ENCODE measurements around the gene MYH10. TPM values are rescaled to one million over a fixed set of nuclear protein-coding genes. Genes with fewer than 3 reads are reported as not detected.

MYH10 gene
- total and polyA plus RNA-seq, 9 of the 15 experiments (the other 6 are each of a cell fraction or from before 2014, with no cell fraction given), result 16.3 to 95.3 (median 39.7) TPM

DNA sequence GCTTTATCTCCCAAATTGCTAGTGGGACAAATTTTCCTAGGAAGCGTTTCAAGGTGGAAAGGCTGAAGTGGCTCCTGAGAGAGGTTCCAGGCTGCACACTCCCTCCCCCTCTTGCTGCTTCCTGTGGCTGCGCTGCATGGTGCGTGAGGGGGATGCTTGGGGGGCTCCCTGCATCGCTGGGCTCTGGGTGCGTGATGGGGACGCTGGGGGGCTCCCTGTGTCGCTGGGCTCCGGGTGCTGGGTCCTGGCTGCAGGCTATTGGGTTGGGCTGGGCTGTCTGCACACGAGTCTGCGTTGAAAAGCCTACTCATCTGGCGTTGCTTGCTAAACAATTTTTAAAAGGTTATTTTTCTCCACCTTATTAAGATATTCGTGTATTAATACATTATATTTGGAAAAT, 164.8 kb downstream of the MYH10 start:
- WGBS (ENCODE audit: insufficient coverage, low coverage, missing lambda C conversion rate), result 82% methylated on average over 2 of the region's 12 CpGs
- Histone ChIP-seq H3K9me3 (replicated peaks; ENCODE audit: control insufficient read depth, insufficient read depth, low read depth, low read length) (no peaks in the 10 kb centered on the region), H3K36me3 (ENCODE audit: control insufficient read depth, insufficient read depth, low read length) (peaks cover 55% of the 10 kb centered on the region; the same call in 2 of the 3 replicates), H3K79me2 (ENCODE audit: control insufficient read depth, insufficient read depth, low read length) (no peaks in the 10 kb centered on the region), H2AFZ (ENCODE audit: low read depth, low read length) (no peak overlapping the region), H3K4me1 (replicated peaks in 1 of 2; ENCODE audit: control insufficient read depth in 2 of 2, insufficient read depth in 2 of 2, low read length in 2 of 2) (peaks cover 0 to 3% of the 10 kb centered on the region in 2 experiments; a peak in 2 of 5 replicates), H3K9me1 (ENCODE audit: control insufficient read depth, insufficient read depth, low read length) (no peaks in the 10 kb centered on the region), H3K9ac (ENCODE audit: insufficient read depth in 1 of 2, low read depth in 2 of 2, low read length in 2 of 2) (no peak overlapping the region), H3K4me3 (no peak overlapping the region), H4K20me1 (replicated peaks; ENCODE audit: control insufficient read depth, insufficient read depth, low read length) (no peaks in the 10 kb centered on the region), H3K27me3 (ENCODE audit: control insufficient read depth in 2 of 2, insufficient read depth in 2 of 2, low read length in 2 of 2) (no peaks in the 10 kb centered on the region), H3K27ac (ENCODE audit: extremely low read depth, low read depth, low read length) (no peak overlapping the region), H3K4me2 (ENCODE audit: insufficient read depth, low read length) (no peak overlapping the region)
- in situ Hi-C loops (cut with MboI), result no loop called here
- DNase-seq (ENCODE audit: extremely low read depth in 1 of 4, low spot score in 3 of 4), result no peak
- BruUV-seq (replicated peaks), result no TSS peak
- CTCF ChIA-PET (ENCODE audit: low intra/inter-chr PET ratio), result no interaction called here
- no peak for ATAC-seq
- POLR2A ChIA-PET, result no interaction called here
- no peak for FAIRE-seq
- TF ChIP-seq, protein P1, sequence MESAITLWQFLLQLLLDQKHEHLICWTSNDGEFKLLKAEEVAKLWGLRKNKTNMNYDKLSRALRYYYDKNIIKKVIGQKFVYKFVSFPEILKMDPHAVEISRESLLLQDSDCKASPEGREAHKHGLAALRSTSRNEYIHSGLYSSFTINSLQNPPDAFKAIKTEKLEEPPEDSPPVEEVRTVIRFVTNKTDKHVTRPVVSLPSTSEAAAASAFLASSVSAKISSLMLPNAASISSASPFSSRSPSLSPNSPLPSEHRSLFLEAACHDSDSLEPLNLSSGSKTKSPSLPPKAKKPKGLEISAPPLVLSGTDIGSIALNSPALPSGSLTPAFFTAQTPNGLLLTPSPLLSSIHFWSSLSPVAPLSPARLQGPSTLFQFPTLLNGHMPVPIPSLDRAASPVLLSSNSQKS (CRISPR knock-in tag; IDR thresholded peaks at IDR 0.05), result no peak
- TF ChIP-seq SNIP1 (IDR thresholded peaks at IDR 0.05; ENCODE audit: low read depth) (no peak), L3MBTL2 (IDR thresholded peaks at IDR 0.05) (no peak), SMAD4 (CRISPR knock-in tag; conservative IDR thresholded peaks at IDR 0.05) (no peak), CSDE1 (IDR thresholded peaks at IDR 0.05) (no peak), ZZZ3 (IDR thresholded peaks at IDR 0.05) (no peak), MCM7 (IDR thresholded peaks at IDR 0.05) (no peak), KDM5B (IDR thresholded peaks at IDR 0.05; ENCODE audit: insufficient replicate concordance, low read depth, low read length) (no peak), CHCHD3 (CRISPR knock-in tag; IDR thresholded peaks at IDR 0.05) (no peak), SMAD2 (IDR thresholded peaks at IDR 0.05; ENCODE audit: low read depth, low read length) (no peak), YY1 (IDR thresholded peaks at IDR 0.05; ENCODE audit: borderline replicate concordance in 1 of 3, control insufficient read depth in 1 of 3, extremely low read depth in 1 of 3, insufficient read depth in 3 of 3, insufficient read length in 1 of 3, insufficient replicate concordance in 2 of 3, low read depth in 1 of 3, low read length in 2 of 3) (no peak)
- TF ChIP-seq, protein P2, sequence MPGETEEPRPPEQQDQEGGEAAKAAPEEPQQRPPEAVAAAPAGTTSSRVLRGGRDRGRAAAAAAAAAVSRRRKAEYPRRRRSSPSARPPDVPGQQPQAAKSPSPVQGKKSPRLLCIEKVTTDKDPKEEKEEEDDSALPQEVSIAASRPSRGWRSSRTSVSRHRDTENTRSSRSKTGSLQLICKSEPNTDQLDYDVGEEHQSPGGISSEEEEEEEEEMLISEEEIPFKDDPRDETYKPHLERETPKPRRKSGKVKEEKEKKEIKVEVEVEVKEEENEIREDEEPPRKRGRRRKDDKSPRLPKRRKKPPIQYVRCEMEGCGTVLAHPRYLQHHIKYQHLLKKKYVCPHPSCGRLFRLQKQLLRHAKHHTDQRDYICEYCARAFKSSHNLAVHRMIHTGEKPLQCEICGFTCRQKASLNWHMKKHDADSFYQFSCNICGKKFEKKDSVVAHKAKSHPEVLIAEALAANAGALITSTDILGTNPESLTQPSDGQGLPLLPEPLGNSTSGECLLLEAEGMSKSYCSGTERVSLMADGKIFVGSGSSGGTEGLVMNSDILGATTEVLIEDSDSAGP (CRISPR knock-in tag; IDR thresholded peaks at IDR 0.05), result no peak
- intact Hi-C loops (cut with micrococcal nuclease), result no loop called here

All from K562 (cell line).